ENCODE measurements around the gene STRN.

The STRN gene

GRCh38 chr2:36973320-36973719, 7.0 kb upstream of the STRN start:
- no peaks in the 10 kb centered on the region for H3K9me2 ChIP-seq (ENCODE audit: low read depth, low read length)
- H4K20me1 ChIP-seq (ENCODE audit: insufficient read depth, low read length): no peaks in the 10 kb centered on the region
- H3K9me3 ChIP-seq (ENCODE audit: low read length): no peaks in the 10 kb centered on the region
- no peaks in the 10 kb centered on the region for H3K36me3 ChIP-seq (ENCODE audit: insufficient read depth, low read length)
- H3K4me1 ChIP-seq (ENCODE audit: insufficient read depth, low read length, severe bottlenecking): peaks cover 6% of the 10 kb centered on the region
- H3K4me3 ChIP-seq (ENCODE audit: low read depth, low read length, poor library complexity, severe bottlenecking): no peak overlapping the region
- H3K79me2 ChIP-seq (ENCODE audit: insufficient read depth, low read length): no peaks in the 10 kb centered on the region
- H3K9ac ChIP-seq (ENCODE audit: low read length): no peak overlapping the region
- H3K27me3 ChIP-seq (ENCODE audit: insufficient read depth, low read length): no peaks in the 10 kb centered on the region
- H2AFZ ChIP-seq (ENCODE audit: low read length): no peak overlapping the region
- H3F3A ChIP-seq (ENCODE audit: insufficient read depth, low read length): no peaks in the 10 kb centered on the region; the same call in 1 of the 2 replicates
- no peak for TF ChIP-seq CTCF (IDR thresholded peaks at IDR 0.05; ENCODE audit: low read length)
- TF ChIP-seq EZH2 (IDR thresholded peaks at IDR 0.05; ENCODE audit: borderline replicate concordance, low read length): no peak
- no peak overlapping the region for H3K27ac ChIP-seq (ENCODE audit: low read depth, low read length, poor library complexity, severe bottlenecking)
- no peak overlapping the region for H3K4me2 ChIP-seq (ENCODE audit: low read length)

- Histone ChIP-seq H3K9me2 (ENCODE audit: low read depth, low read length) (no peaks in the 10 kb centered on the region), H3K79me2 (ENCODE audit: insufficient read depth, low read length) (no peaks in the 10 kb centered on the region), H3K4me3 (ENCODE audit: low read depth, low read length, poor library complexity, severe bottlenecking) (no peak overlapping the region), H3K36me3 (ENCODE audit: insufficient read depth, low read length) (no peaks in the 10 kb centered on the region), H3F3A (ENCODE audit: insufficient read depth, low read length) (no peaks in the 10 kb centered on the region; the same call in 1 of the 2 replicates), H3K9me3 (ENCODE audit: low read length) (no peaks in the 10 kb centered on the region), H4K20me1 (ENCODE audit: insufficient read depth, low read length) (no peaks in the 10 kb centered on the region), H2AFZ (ENCODE audit: low read length) (no peak overlapping the region), H3K9ac (ENCODE audit: low read length) (no peak overlapping the region), H3K27me3 (ENCODE audit: insufficient read depth, low read length) (no peaks in the 10 kb centered on the region), H3K4me1 (ENCODE audit: insufficient read depth, low read length, severe bottlenecking) (peaks cover 19% of the 10 kb centered on the region), H3K4me2 (ENCODE audit: low read length) (no peak overlapping the region), H3K27ac (ENCODE audit: low read depth, low read length, poor library complexity, severe bottlenecking) (no peak overlapping the region)
- no peak for TF ChIP-seq EZH2 (IDR thresholded peaks at IDR 0.05; ENCODE audit: borderline replicate concordance, low read length)
- TF ChIP-seq CTCF (IDR thresholded peaks at IDR 0.05; ENCODE audit: low read length): no peak
Observed at GRCh38 chr2:36971990-36972389, 5.7 kb upstream of the STRN start.

- peak overlapping the region; percentile 76 for H3K9ac ChIP-seq (ENCODE audit: low read length)
- H4K20me1 ChIP-seq (ENCODE audit: insufficient read depth, low read length): no peaks in the 10 kb centered on the region
- peaks cover 25% of the 10 kb centered on the region for H3K79me2 ChIP-seq (ENCODE audit: insufficient read depth, low read length)
- peak overlapping the region; percentile 71 for H3K27ac ChIP-seq (ENCODE audit: low read depth, low read length, poor library complexity, severe bottlenecking)
- no peaks in the 10 kb centered on the region for H3K9me3 ChIP-seq (ENCODE audit: low read length)
- peak overlapping the region; percentile 77 for H3K4me3 ChIP-seq (ENCODE audit: low read depth, low read length, poor library complexity, severe bottlenecking)
- H3F3A ChIP-seq (ENCODE audit: insufficient read depth, low read length): no peaks in the 10 kb centered on the region
- H3K36me3 ChIP-seq (ENCODE audit: insufficient read depth, low read length): 0 out of 2 replicates have a peak, but pooled peaks cover 4% of the 10 kb centered on the region
- TF ChIP-seq CTCF (IDR thresholded peaks at IDR 0.05; ENCODE audit: low read length) (no peak), EZH2 (IDR thresholded peaks at IDR 0.05; ENCODE audit: borderline replicate concordance, low read length) (no peak)
- peak overlapping the region; percentile 11 for H2AFZ ChIP-seq (ENCODE audit: low read length)
- no peaks in the 10 kb centered on the region for H3K9me2 ChIP-seq (ENCODE audit: low read depth, low read length)
- peaks cover 34% of the 10 kb centered on the region for H3K4me1 ChIP-seq (ENCODE audit: insufficient read depth, low read length, severe bottlenecking)
- H3K4me2 ChIP-seq (ENCODE audit: low read length): peak overlapping the region; percentile 80
- H3K27me3 ChIP-seq (ENCODE audit: insufficient read depth, low read length): no peaks in the 10 kb centered on the region
Observed at GRCh38 chr2:36967236-36967876, 1.0 kb upstream of the STRN start.
